IgD-negative memory B cell (primary cell): Measurements from ENCODE around the gene NELFA. TPM values are rescaled to one million over a fixed set of nuclear protein-coding genes. Genes with fewer than 3 reads are reported as not detected.

Experiments
- H3K27ac Mint-ChIP-seq, 3 donors: one replicate each; pipeline ENCODE4 v1.8.0; 2020 to 2022; ENCODE audit warnings: mild to moderate bottlenecking in 3 of 3, mixed read lengths in 3 of 3, moderate library complexity in 1 of 3
- H3K27me3 Mint-ChIP-seq: one replicate; pipeline ENCODE4 v1.8.0; 2021; ENCODE audit warnings: mixed read lengths
- H3K36me3 Mint-ChIP-seq: one replicate; pipeline ENCODE4 v1.8.0; 2020; ENCODE audit warnings: mild to moderate bottlenecking, mixed read lengths
- H3K4me1 Mint-ChIP-seq, 3 donors: one replicate each; pipeline ENCODE4 v1.8.0; 2020 to 2022; ENCODE audit warnings: mixed read lengths in 3 of 3, mild to moderate bottlenecking in 1 of 3
- H3K4me3 Mint-ChIP-seq, 4 donors: one replicate each; pipeline ENCODE4 v1.8.0; 2020 to 2022; ENCODE audit warnings: mild to moderate bottlenecking in 4 of 4, mixed read lengths in 4 of 4, moderate library complexity in 3 of 4
- H3K9me3 Mint-ChIP-seq, 3 donors: one replicate each; pipeline ENCODE4 v1.8.0; 2020 to 2021; ENCODE audit warnings: mixed read lengths in 3 of 3, mild to moderate bottlenecking in 1 of 3
- polyA plus RNA-seq: library from polyadenylated mRNA; unstranded; fragments of 300-500 nt; fragmentation: Illumina TruSeq; gene quantifications from one replicate; pipeline ENCODE4 v1.2.3, GENCODE V29; 2021

NELFA gene
- 44.7 TPM for polyA plus RNA-seq

DNA sequence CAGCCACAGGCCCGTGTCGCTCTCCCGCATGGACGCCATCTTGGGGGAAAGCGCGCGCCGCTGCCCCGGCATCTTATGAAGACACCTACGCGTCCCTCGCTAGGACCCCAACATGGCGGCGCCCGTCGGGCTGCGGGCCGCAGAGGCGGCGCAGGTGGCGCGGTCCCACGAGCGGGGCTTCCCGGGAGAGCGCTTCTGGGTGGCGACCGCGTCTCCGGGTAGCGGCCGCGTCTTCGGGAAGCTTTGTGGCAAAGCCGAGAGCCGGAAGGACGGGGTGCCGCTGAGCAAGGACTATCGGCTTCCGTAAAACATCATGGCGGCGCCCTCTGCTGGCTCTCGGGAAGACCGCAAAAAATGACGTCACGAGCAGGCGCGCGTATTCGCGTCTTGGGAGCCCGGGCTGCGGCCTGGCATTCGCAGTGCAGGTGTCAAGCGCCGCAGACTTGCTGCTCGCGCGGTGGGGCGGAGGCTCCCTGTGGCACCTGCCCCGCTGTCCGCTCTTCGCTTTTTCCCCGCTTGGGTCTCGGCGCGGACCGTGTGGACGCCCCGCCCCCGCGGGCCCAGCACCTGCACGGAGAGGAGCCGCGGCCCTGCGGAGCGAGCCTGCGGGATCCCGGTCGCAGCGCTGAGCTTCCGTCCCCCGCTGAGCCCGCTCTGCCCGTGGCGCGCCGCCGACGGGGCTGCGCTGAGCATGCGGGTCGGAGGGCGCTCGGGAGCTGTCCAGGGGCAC, at the start of gene NELFA:
Gene NELFA, minus strand, starts transcription at position 54 of the 730 bp plus-strand sequence. Its CDS starts 15 bp downstream, at position 39.
- Mint-ChIP-seq H3K4me3 (peak within 1 kb of the TSS; percentile 91 to 99 (median 96)), H3K36me3 (no peaks in the 10 kb centered on the region), H3K27me3 (peaks cover 2% of the 10 kb centered on the region), H3K4me1 (peaks cover 18 to 33% (median 25%) of the 10 kb centered on the region in 3 donors), H3K9me3 (no peaks in the 10 kb centered on the region), H3K27ac (peak within 1 kb of the TSS; percentile 95 to 98 (median 95))

DNA sequence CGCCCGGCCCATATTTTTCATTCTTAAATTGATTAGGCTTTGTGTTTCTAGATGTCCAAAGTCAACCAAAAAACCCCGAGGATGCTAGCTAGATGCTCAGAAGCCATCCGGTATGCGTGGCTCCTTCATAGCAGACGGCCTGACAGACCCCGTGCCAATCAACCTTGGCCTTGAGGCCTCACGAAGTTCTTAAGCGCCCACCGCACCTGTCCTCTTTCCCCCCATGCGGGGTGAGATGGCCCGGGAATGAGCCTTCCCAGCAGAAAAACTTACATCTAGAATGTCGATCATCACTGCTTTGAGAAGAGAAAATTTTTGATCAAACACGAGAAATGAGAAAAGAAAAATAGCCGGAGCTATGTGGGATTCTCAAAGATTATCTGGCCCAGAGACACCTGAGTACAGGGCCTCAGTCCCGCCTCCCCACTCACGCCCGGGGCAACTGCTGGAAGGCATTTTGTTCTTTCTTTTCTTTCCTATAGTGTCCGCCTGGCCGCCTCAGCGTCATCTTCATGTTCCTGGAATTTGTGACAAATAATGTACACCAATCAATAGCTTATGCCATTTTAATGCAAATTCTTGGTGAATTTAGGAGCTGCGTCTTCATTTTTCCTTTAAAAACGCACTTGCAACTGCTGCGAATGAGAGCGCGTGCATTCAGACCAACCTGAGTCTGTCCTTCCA, 48.8 kb upstream of the NELFA start:
- Mint-ChIP-seq H3K27me3 (peaks cover 27% of the 10 kb centered on the region), H3K27ac (no peak overlapping the region), H3K4me3 (peak overlapping the region; percentile 71 to 86 (median 84)), H3K36me3 (no peaks in the 10 kb centered on the region), H3K9me3 (no peaks in the 10 kb centered on the region), H3K4me1 (peaks cover 1 to 12% (median 2%) of the 10 kb centered on the region in 3 donors)

DNA sequence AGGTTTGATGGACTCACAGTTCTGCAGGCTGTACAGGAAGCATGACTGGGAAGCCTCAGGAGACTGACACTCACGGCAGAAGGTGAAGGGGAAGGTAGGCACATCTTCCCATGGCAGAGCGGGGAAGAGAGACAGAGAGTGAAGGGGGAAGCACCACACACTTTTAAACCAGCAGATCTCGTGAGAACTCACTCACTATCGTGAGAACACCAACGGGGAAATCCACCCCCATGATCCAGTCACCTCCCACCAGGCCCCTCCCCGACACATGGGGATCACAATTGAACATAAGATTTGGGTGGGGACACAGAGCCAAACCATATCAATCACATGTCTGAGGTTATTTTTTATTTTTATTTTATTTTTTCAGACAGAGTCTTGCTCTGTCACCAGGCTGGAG, 45.4 kb upstream of the NELFA start:
- Mint-ChIP-seq H3K36me3 (no peaks in the 10 kb centered on the region), H3K4me1 (peaks cover 0 to 12% (median 2%) of the 10 kb centered on the region in 3 donors), H3K27me3 (peaks cover 36% of the 10 kb centered on the region), H3K27ac (no peak overlapping the region), H3K9me3 (no peaks in the 10 kb centered on the region), H3K4me3 (no peak overlapping the region)

DNA sequence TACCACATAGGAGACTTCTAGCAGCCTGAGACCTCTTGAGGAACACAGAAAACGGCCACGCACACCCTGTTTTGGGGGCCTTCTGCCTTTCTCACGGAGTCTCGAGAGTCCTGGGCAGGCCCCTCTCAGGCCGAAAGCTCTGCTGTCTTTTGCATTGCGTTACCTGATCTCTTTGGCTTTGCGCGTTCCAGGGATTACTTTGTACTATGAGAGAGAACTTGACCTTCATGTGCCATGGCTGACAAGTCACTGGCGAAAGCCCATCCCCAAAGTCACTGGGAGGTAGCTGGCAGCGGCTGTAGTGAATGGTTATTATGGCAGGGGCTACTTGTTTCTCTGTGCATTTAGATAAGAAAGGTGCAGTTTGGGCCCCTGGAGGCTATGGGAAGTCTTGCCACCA, 42.3 kb upstream of the NELFA start:
- peak overlapping the region in 1 of 4 donors; percentile 67 for H3K4me3 Mint-ChIP-seq
- peaks cover 29% of the 10 kb centered on the region for H3K27me3 Mint-ChIP-seq
- peaks cover 0 to 5% (median 0%) of the 10 kb centered on the region in 3 donors for H3K4me1 Mint-ChIP-seq

DNA sequence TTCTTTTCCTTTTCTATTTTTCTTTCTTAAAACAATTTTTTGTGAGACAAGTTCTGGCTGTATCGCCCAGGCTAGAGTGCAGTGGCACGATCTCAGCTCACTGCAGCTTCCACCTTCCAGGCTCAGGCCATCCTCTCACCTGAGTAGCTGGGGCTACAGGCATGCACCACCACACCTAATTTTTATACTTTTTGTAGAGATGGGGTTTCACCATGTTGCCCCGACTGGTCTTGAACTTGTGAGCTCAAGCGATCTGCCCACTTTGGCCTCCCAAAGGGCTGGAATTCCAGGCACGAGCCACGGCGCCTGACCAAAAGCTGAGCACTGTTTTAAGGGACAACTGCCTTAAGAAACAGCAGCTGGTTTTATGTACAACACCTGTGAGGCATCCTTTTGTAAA, 41.0 kb upstream of the NELFA start:
- Mint-ChIP-seq H3K27me3 (peaks cover 27% of the 10 kb centered on the region), H3K4me1 (no peaks in the 10 kb centered on the region), H3K27ac (no peak overlapping the region), H3K9me3 (no peaks in the 10 kb centered on the region), H3K36me3 (no peaks in the 10 kb centered on the region), H3K4me3 (no peak overlapping the region)

More for the DNA sequence above, 42.3 kb upstream of the NELFA start:
- Mint-ChIP-seq H3K9me3 (no peaks in the 10 kb centered on the region), H3K27ac (no peak overlapping the region), H3K36me3 (no peaks in the 10 kb centered on the region)

DNA sequence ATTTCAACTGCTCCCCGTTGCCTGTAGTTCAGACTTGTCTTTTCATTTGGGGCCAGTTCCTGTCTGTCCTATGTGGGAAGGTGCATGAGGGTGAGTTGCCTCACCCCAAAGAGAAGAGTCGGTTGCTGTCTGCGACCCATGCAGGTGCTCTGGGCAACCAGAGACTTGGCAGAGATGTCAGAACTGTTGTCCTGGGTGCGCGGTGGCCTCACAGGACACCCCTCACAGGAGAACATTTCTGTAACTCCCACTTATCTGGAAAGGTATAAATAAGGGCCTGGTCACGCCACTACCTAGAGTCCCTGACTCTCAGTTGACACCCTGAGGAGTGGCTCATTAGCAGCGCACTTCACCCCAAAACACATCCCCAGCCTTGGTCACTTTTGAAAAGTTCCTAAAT, 40.6 kb upstream of the NELFA start:
- Mint-ChIP-seq H3K36me3 (no peaks in the 10 kb centered on the region), H3K27me3 (peaks cover 27% of the 10 kb centered on the region), H3K4me1 (no peaks in the 10 kb centered on the region), H3K27ac (no peak overlapping the region), H3K9me3 (no peaks in the 10 kb centered on the region), H3K4me3 (no peak overlapping the region)

DNA sequence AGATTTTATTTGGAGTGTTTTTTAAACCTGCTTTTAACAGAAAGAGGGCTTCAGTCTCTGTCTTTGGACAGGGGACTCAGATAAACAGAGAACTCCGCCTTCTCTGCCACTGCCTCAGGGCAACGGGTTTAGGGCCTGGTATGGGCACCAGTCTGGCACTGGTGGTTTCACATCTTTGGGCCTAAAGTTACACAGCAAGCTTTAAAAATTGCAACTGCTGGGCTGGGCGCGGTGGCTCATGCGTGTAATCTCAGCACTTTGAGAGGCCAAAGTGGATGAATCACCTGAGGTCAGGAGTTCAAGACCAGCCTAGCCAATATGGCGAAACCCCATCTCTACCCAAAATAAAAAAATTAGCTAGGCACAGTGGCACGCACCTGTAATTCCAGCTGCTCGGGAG, 40.1 kb upstream of the NELFA start:
- Mint-ChIP-seq H3K4me1 (no peaks in the 10 kb centered on the region), H3K36me3 (no peaks in the 10 kb centered on the region), H3K9me3 (no peaks in the 10 kb centered on the region), H3K27ac (peak overlapping the region in 1 of 3 donors; percentile 26), H3K27me3 (peaks cover 23% of the 10 kb centered on the region), H3K4me3 (no peak overlapping the region)

DNA sequence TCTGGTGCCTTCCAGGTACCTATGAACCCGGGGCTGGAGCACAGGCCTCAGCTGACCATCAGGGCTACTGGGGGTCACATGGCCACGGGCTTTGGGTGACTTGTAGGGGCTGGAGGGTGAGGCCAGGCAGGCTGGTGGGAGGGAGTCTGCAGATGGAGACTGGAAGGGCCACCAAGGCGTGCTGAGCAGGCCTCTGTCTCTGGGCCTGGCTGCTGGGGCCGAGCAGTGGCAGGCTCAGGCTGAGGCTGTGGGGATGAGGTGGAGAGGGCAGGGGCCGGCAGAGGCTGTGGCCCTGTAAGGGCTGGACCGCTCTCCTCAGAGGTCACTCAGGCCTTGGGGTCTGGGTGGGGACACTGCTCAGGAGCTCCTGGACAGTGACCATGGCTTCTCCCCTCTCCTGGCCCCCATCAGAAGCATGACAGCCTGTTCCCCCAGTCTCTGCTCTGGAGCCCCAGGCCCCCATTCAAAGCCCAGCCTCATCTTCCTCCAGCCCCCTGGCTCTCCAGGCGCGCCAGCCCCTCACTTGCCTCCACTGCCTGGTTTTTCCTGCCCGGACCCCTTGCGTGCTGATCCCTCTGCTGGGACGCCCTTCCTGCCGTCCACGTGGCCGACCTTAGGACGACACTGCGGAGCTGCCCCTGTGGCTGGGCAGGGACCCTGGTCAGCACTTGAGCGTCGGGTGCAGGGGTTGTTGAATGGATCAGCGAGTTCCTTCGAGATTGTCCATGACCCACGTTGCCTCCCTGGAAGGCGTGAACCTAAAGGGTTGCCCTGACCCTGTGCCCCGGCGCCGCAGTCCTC, 39.2 kb upstream of the NELFA start:
- H3K27ac Mint-ChIP-seq: no peak overlapping the region
- H3K9me3 Mint-ChIP-seq: no peaks in the 10 kb centered on the region
- no peak overlapping the region for H3K4me3 Mint-ChIP-seq
- no peaks in the 10 kb centered on the region for H3K4me1 Mint-ChIP-seq
- H3K36me3 Mint-ChIP-seq: no peaks in the 10 kb centered on the region
- H3K27me3 Mint-ChIP-seq: peaks cover 23% of the 10 kb centered on the region

DNA sequence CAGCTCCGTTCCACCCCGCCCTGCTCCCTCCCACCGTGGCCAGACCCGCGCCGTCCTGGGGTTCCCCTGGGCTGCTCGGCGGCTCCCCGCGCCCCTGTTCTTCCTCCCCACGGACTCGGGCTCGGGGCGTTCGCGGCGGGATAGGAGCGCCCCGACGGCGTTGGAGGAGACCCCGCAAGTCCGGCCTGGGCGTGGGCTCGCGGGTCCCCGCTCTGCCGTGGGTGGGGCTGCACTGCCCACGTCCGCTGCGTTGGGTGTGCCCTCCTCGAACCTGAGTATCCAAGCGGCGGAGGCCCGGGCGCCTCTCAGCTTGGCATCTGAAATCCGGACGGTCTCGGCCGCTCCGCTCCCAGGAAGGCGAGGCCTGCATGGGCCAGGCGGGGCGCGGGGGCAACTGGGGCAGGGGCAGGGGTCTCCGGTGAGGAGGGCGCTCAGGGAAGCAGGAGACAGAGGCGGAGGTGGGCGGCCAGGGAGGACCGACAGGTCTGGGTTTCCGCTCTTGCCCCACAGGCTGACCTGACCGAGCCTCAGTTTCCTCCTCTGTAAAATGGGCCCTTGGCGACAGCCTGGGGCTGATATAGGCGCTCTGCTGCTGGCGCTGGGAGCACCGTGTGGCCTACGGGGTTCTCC, 38.4 kb upstream of the NELFA start:
- Mint-ChIP-seq H3K27me3 (peaks cover 20% of the 10 kb centered on the region), H3K27ac (no peak overlapping the region), H3K9me3 (no peaks in the 10 kb centered on the region), H3K4me3 (no peak overlapping the region), H3K36me3 (no peaks in the 10 kb centered on the region), H3K4me1 (no peaks in the 10 kb centered on the region)

DNA sequence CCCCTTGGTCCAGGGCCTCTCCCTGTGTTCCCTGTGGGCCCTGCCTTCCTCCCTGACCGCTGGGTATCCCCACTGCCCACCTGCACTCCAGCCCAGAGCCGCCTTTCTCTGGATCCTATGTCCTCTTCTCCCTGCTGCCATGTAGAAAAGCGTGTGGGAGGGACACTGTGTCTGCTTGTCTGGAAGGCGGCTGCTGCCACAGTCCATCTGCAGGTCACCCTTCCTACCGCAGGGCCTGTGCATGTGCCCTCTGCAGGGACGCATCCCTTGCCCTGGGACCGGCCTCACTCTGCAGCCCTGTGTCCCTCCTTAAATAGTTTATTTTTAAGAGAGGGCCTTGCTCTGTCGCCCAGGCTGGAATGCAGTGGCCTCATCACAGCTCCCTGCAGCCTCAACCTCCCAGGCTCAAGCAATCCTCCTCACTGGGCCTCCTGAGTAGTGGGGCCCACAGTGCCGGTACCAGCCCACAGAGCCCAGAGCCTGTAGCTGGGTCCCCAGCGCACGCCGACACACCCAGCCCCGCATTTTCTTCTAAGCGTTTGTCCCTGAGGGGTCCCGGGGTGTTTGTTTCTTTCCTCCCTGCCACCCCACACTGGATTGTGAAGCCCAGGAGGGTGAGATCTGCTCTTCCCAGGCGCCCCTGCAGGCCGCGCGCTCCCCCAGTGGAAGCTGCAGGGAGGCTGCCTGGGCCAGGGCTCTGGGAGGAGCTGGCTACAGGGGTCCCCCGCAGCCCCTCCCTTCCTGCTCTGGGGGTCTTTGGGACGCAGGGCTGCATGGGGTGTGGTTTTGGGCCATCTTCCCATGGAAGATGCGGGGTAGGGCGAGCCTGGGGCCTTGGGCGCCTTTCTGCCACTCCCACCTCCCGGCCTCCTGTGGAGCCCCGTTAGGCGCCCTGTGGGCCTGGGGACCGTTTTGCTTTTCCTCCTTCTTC, 37.5 kb upstream of the NELFA start:
- H3K4me1 Mint-ChIP-seq: peaks cover 0 to 2% (median 0%) of the 10 kb centered on the region in 3 donors
- H3K27ac Mint-ChIP-seq: no peak overlapping the region
- H3K36me3 Mint-ChIP-seq: no peaks in the 10 kb centered on the region
- no peaks in the 10 kb centered on the region for H3K9me3 Mint-ChIP-seq
- H3K4me3 Mint-ChIP-seq: no peak overlapping the region
- H3K27me3 Mint-ChIP-seq: peaks cover 17% of the 10 kb centered on the region

DNA sequence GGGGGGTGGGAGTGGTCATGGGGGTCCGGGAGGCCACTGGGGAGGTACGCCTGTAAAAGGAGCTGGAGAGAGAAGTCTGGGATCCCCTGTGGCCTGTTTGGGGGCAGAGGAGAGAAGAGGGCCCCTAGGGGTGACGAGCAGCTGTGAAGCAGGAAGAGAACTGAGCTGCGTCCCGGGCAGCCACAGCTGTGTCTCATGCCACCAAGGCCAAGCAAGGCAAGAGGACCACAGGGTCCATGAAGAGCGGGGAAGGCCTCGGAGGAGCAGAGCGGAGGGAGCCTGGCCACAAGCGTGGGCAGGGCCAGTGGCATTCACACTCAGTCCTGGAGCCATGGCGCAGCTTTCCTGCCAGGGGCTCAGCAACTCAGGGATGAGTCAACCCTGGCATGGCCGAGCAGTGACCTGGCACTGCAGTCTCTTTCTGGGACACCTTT, 36.8 kb upstream of the NELFA start:
- Mint-ChIP-seq H3K4me1 (peaks cover 0 to 2% (median 0%) of the 10 kb centered on the region in 3 donors), H3K27ac (no peak overlapping the region), H3K36me3 (no peaks in the 10 kb centered on the region), H3K27me3 (peaks cover 14% of the 10 kb centered on the region), H3K4me3 (no peak overlapping the region), H3K9me3 (no peaks in the 10 kb centered on the region)

DNA sequence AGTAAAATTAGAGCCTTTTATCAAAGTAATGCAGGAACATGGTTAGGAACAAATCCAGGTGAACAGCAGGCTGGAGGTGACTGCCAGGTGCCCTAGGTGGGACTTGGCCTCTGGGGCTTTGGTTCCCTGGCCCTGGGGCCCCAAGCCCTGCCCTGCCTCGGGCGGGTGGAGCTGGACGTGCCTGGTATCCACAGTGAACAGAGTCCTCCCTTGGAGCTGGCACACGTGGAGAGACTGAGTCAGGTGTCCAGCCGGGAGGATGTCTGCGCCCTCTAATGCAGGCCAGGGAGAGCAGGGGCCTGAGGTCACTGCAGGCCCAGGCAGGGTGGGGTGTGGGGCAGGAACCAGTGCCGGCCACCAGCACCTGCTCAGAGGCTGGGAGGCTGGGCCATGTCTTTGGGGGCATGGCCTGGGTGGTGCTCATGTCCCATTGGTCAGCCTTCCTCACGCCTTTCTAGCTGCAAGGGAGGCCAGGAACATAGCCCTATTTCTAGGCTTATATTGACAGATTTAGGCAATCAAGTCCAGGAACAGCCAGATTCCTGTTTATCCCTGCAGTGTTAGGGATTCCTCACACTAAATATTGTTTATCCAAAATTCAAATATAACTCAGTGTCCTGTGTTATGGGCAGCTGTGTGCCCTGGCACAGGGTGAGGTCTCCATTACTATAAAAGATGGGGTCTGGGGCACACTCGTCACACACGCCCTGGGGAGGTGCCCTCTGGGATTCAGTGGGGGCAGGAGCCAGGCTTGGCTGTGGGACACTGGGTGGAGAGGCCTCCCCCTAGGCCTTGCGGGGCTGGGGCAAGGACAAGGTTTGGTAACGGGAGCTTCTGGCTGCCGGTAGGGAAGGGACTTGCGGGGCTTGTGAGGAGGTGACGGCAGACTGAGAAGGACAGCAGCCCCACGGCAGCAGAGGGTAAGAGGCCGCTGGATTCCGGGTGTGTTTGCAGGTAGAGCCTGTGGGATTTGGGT, 36.1 kb upstream of the NELFA start:
- H3K4me1 Mint-ChIP-seq: peaks cover 0 to 2% (median 0%) of the 10 kb centered on the region in 3 donors
- peak overlapping the region in 1 of 4 donors; percentile 57 for H3K4me3 Mint-ChIP-seq
- H3K36me3 Mint-ChIP-seq: no peaks in the 10 kb centered on the region
- peaks cover 18% of the 10 kb centered on the region for H3K27me3 Mint-ChIP-seq
- H3K27ac Mint-ChIP-seq: no peak overlapping the region
- no peaks in the 10 kb centered on the region for H3K9me3 Mint-ChIP-seq

DNA sequence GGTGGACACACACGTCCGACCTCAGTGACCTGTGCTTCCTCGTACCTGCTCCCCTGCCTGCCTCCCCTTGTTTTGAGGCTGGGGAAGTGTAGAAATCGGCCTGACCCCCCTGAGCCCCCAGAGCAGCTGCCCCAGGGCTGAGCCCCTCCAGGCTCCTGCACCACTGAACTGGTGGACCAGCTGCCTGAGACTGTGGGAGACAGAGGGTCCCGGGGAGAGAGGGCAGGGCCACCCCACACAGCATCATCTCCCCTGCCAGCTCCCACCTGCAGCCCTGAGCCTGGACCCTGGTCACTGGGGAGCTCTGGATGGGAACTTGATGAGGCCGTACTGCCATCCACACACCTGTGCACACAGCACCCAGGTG, 35.3 kb upstream of the NELFA start:
- Mint-ChIP-seq H3K27ac (peak overlapping the region in 1 of 3 donors; percentile 58), H3K27me3 (peaks cover 19% of the 10 kb centered on the region), H3K36me3 (no peaks in the 10 kb centered on the region), H3K9me3 (no peaks in the 10 kb centered on the region), H3K4me3 (peak overlapping the region in 1 of 4 donors; percentile 57), H3K4me1 (peaks cover 0 to 2% (median 0%) of the 10 kb centered on the region in 3 donors)
